ENCODE results near the gene CAPZA2. TPM values are rescaled to one million over a fixed set of nuclear protein-coding genes. Genes with fewer than 3 reads are reported as not detected.

The CAPZA2 gene
- total RNA-seq, 1 donor from 2014 or later = 111 TPM

- DNase-seq (ENCODE audit: low read depth) = no peak
- no peak for TF ChIP-seq CTCF (conservative IDR thresholded peaks at IDR 0.05; ENCODE audit: low read depth, low read length)
- no peak overlapping the region for H3K4me3 ChIP-seq (ENCODE audit: low read depth, low read length)
Observed at GRCh38 chr7:116829041-116829440, 33.3 kb upstream of the CAPZA2 start.

- no peak for TF ChIP-seq CTCF (conservative IDR thresholded peaks at IDR 0.05; ENCODE audit: low read depth, low read length)
- no peak for DNase-seq (ENCODE audit: low read depth)
- no peak overlapping the region for H3K4me3 ChIP-seq (ENCODE audit: low read depth, low read length)
Observed at GRCh38 chr7:116829493-116829892, 32.9 kb upstream of the CAPZA2 start.

GRCh38 chr7:116832692-116833091, 29.7 kb upstream of the CAPZA2 start:
- DNase-seq (ENCODE audit: low read depth) = no peak
- no peak for TF ChIP-seq CTCF (conservative IDR thresholded peaks at IDR 0.05; ENCODE audit: low read depth, low read length)
- no peak overlapping the region for H3K4me3 ChIP-seq (ENCODE audit: low read depth, low read length)

GRCh38 chr7:116834815-116835504, 27.4 kb upstream of the CAPZA2 start:
- TF ChIP-seq CTCF (conservative IDR thresholded peaks at IDR 0.05; ENCODE audit: low read depth, low read length) = no peak
- peak; percentile 49 for DNase-seq (ENCODE audit: low read depth)
- H3K4me3 ChIP-seq (ENCODE audit: low read depth, low read length) = peak overlapping the region; percentile 21

- no peak for TF ChIP-seq CTCF (conservative IDR thresholded peaks at IDR 0.05; ENCODE audit: low read depth, low read length)
- H3K4me3 ChIP-seq (ENCODE audit: low read depth, low read length) = no peak overlapping the region
- no peak for DNase-seq (ENCODE audit: low read depth)
Observed at GRCh38 chr7:116836048-116836447, 26.3 kb upstream of the CAPZA2 start.

- no peak for TF ChIP-seq CTCF (conservative IDR thresholded peaks at IDR 0.05; ENCODE audit: low read depth, low read length)
- no peak for DNase-seq (ENCODE audit: low read depth)
- no peak overlapping the region for H3K4me3 ChIP-seq (ENCODE audit: low read depth, low read length)
Observed at GRCh38 chr7:116836911-116837310, 25.5 kb upstream of the CAPZA2 start.

GRCh38 chr7:116837586-116837985, 24.8 kb upstream of the CAPZA2 start:
- TF ChIP-seq CTCF (conservative IDR thresholded peaks at IDR 0.05; ENCODE audit: low read depth, low read length) = no peak
- H3K4me3 ChIP-seq (ENCODE audit: low read depth, low read length) = no peak overlapping the region
- no peak for DNase-seq (ENCODE audit: low read depth)

Data from epithelial cell of proximal tubule (primary cell).